H1 (cell line): Measurements from ENCODE around the gene DGKI. TPM values are rescaled to one million over a fixed set of nuclear protein-coding genes. Genes with fewer than 3 reads are reported as not detected.

Experiments used
- CTCF ChIA-PET: fragments of 300-600 bp; sonication (Branson Sonifier 250); formaldehyde crosslinking; loops from one replicate; lab custom pipeline; 2021; ENCODE audit not compliant: partially characterized antibody; lab: Charles Lee
- POLR2A ChIA-PET: fragments of 300-600 bp; sonication (Branson Sonifier 250); formaldehyde crosslinking; loops from one replicate; lab custom pipeline; 2021; ENCODE audit warnings: inconsistent platforms; ENCODE audit not compliant: partially characterized antibody; lab: Charles Lee
- DNase-seq, 2 experiments: peaks; one replicate each; pipeline versions ENCODE4 v3.0.0 to v3.0.0-alpha.2; 2010 to 2022; ENCODE audit warnings: low spot score in 2 of 2, low read depth in 1 of 2, mixed read lengths in 1 of 2
- FAIRE-seq: peaks from 2 replicates; lab custom pipeline; 2011; peaks lifted over from hg19 to GRCh38; lab: Jason Lieb, UNC
- H2AFZ ChIP-seq: 2 replicates; pipeline ENCODE4 v1.8.1; 2012; ENCODE audit warnings: low read length, inconsistent platforms
- H2AK5ac ChIP-seq: 2 replicates; pipeline ENCODE4 v1.6.1; 2013; ENCODE audit warnings: low read depth, low read length
- H2BK120ac ChIP-seq: replicated peaks from 2 replicates; pipeline ENCODE3; 2013; ENCODE audit warnings: low read depth, low read length, inconsistent platforms
- H2BK12ac ChIP-seq: 2 replicates; pipeline ENCODE4 v1.6.1; 2013; ENCODE audit warnings: low read depth, low read length
- H2BK15ac ChIP-seq: 2 replicates; pipeline ENCODE4 v1.6.1; 2013; ENCODE audit warnings: low read length
- H2BK20ac ChIP-seq: 2 replicates; pipeline ENCODE4 v1.6.1; 2013; ENCODE audit warnings: low read length
- H2BK5ac ChIP-seq: 2 replicates; pipeline ENCODE4 v1.6.1; 2013; ENCODE audit warnings: low read depth, low read length
- H3K14ac ChIP-seq: 2 replicates; pipeline ENCODE4 v1.6.1; 2013; ENCODE audit warnings: inconsistent platforms; ENCODE audit not compliant: insufficient read length
- H3K18ac ChIP-seq: 2 replicates; pipeline ENCODE4 v1.6.1; 2013; ENCODE audit warnings: low read length; ENCODE audit errors: extremely low read depth
- H3K23ac ChIP-seq: 2 replicates; pipeline ENCODE4 v1.6.1; 2013; ENCODE audit warnings: inconsistent platforms; ENCODE audit not compliant: insufficient read length
- H3K23me2 ChIP-seq: 2 replicates; pipeline ENCODE4 v1.6.1; 2013; ENCODE audit warnings: low read depth, low read length
- H3K27ac ChIP-seq: 2 replicates; pipeline ENCODE4 v1.6.1; 2011; ENCODE audit warnings: low read depth, low read length, inconsistent platforms
- H3K27me3 ChIP-seq, 4 experiments: replicated peaks in 1 of 4; 1 replicate in 1 of 4; 2 replicates in 3 of 4; pipeline versions ENCODE4 v1.6.1 to v1.8.1; 2011 to 2013; ENCODE audit warnings: low read length in 3 of 4, mild to moderate bottlenecking in 3 of 4, inconsistent platforms in 2 of 4, mixed read lengths in 2 of 4, moderate library complexity in 1 of 4; ENCODE audit not compliant: control insufficient read depth in 3 of 4, insufficient read depth in 3 of 4; ENCODE audit errors: extremely low read depth in 1 of 4
- H3K36me3 ChIP-seq, 4 experiments: 2 replicates each; pipeline versions ENCODE4 v1.6.1 to v1.8.1; 2011 to 2013; ENCODE audit warnings: mild to moderate bottlenecking in 4 of 4, low read length in 3 of 4, moderate library complexity in 2 of 4, control low read depth in 1 of 4, inconsistent platforms in 1 of 4; ENCODE audit not compliant: insufficient read depth in 4 of 4, control insufficient read depth in 2 of 4
- H3K4ac ChIP-seq: replicated peaks from 2 replicates; pipeline ENCODE3; 2013; ENCODE audit warnings: low read length, low read depth, mixed read lengths, inconsistent platforms; ENCODE audit not compliant: insufficient read length
- H3K4me1 ChIP-seq, 4 experiments: replicated peaks in 1 of 4; 1 replicate in 1 of 4; 2 replicates in 3 of 4; pipeline versions ENCODE4 v1.6.1 to v1.8.1; 2011 to 2013; ENCODE audit warnings: low read length in 3 of 4, inconsistent platforms in 2 of 4, mixed read lengths in 1 of 4; ENCODE audit not compliant: insufficient read depth in 4 of 4, control insufficient read depth in 3 of 4
- H3K4me2 ChIP-seq, 2 experiments: 2 replicates each; pipeline versions ENCODE4 v1.6.1 to v1.8.1; 2011 to 2013; ENCODE audit warnings: low read depth in 2 of 2, low read length in 2 of 2, control low read depth in 1 of 2, inconsistent platforms in 1 of 2, mild to moderate bottlenecking in 1 of 2; ENCODE audit not compliant: insufficient read depth in 1 of 2
- H3K4me3 ChIP-seq, 4 experiments: fragments of 200-600, 300-600 bp in 1 of 4; sonication (generic), shearing (Covaris generic), sonication (Bioruptor Twin) in 1 of 4; 2 replicates each; pipeline versions ENCODE4 v1.5.1 to v1.8.1; 2011 to 2016; ENCODE audit warnings: low read length in 4 of 4, low read depth in 3 of 4, control low read depth in 2 of 4, inconsistent platforms in 2 of 4, mild to moderate bottlenecking in 2 of 4, mixed read lengths in 1 of 4, moderate library complexity in 1 of 4; ENCODE audit not compliant: insufficient read depth in 2 of 4; ENCODE audit errors: extremely low read depth in 1 of 4
- H3K56ac ChIP-seq: replicated peaks from 2 replicates; pipeline ENCODE3; 2013; ENCODE audit warnings: low read depth, mild to moderate bottlenecking, mixed read lengths, low read length, inconsistent platforms; ENCODE audit not compliant: insufficient read length
- H3K79me1 ChIP-seq: 2 replicates; pipeline ENCODE4 v1.6.1; 2013; ENCODE audit warnings: low read depth, low read length, control low read depth
- H3K79me2 ChIP-seq, 2 experiments: 2 replicates each; pipeline versions ENCODE4 v1.6.1 to v1.8.1; 2012 to 2013; ENCODE audit warnings: low read length in 2 of 2, mild to moderate bottlenecking in 2 of 2, inconsistent platforms in 1 of 2; ENCODE audit not compliant: insufficient read depth in 2 of 2, control insufficient read depth in 1 of 2
- H3K9ac ChIP-seq, 4 experiments: replicated peaks in 1 of 4; 1 replicate in 1 of 4; 2 replicates in 3 of 4; pipeline versions ENCODE4 v1.6.1 to v1.8.1; 2011 to 2013; ENCODE audit warnings: low read depth in 3 of 4, low read length in 3 of 4, control low read depth in 2 of 4, mild to moderate bottlenecking in 2 of 4, moderate library complexity in 2 of 4, inconsistent platforms in 1 of 4; ENCODE audit errors: extremely low read depth in 1 of 4
- H3K9me3 ChIP-seq, 2 experiments: 2 replicates each; pipeline versions ENCODE4 v1.6.1 to v1.8.1; 2012 to 2013; ENCODE audit warnings: mild to moderate bottlenecking in 2 of 2, moderate library complexity in 2 of 2, control low read depth in 1 of 2, inconsistent platforms in 1 of 2, low read depth in 1 of 2, low read length in 1 of 2, mixed read lengths in 1 of 2; ENCODE audit not compliant: insufficient read depth in 2 of 2
- H4K20me1 ChIP-seq, 2 experiments: replicated peaks in 1 of 2; 2 replicates each; pipeline versions ENCODE3 to v1.8.1; 2011 to 2013; ENCODE audit warnings: inconsistent platforms in 2 of 2, low read length in 2 of 2, mild to moderate bottlenecking in 1 of 2; ENCODE audit not compliant: insufficient read depth in 2 of 2, control insufficient read depth in 1 of 2
- H4K5ac ChIP-seq: 2 replicates; pipeline ENCODE4 v1.6.1; 2013; ENCODE audit warnings: low read length, low read depth, mixed read lengths, inconsistent platforms; ENCODE audit not compliant: insufficient read length
- H4K8ac ChIP-seq: 2 replicates; pipeline ENCODE4 v1.8.0; 2013; ENCODE audit warnings: mild to moderate bottlenecking, moderate library complexity, low read length, inconsistent platforms; ENCODE audit not compliant: insufficient read depth; ENCODE audit errors: extremely low read depth
- H4K91ac ChIP-seq: replicated peaks from 2 replicates; pipeline ENCODE3; 2013; ENCODE audit warnings: low read length, mixed read lengths, inconsistent platforms; ENCODE audit not compliant: insufficient read length
- CEBPB ChIP-seq: IDR thresholded peaks from 2 replicates; pipeline ENCODE4 v1.6.1; 2012; ENCODE audit warnings: low read depth, low read length
- E2F6 ChIP-seq: IDR thresholded peaks from 2 replicates; pipeline ENCODE4 v1.6.1; 2012; ENCODE audit warnings: inconsistent platforms
- WGBS, 2 experiments: shearing (Covaris generic) in 1 of 2; methylation state at CpG; one replicate each; pipeline versions ENCODE4 v1.1.6 to v1.1.7; 2013 to 2015; ENCODE audit warnings: low lambda C conversion rate in 2 of 2, mixed read lengths in 2 of 2, inconsistent platforms in 1 of 2, low coverage in 1 of 2, missing lambda C conversion rate in 1 of 2; ENCODE audit not compliant: insufficient replicate concordance in 2 of 2, insufficient coverage in 1 of 2, insufficient read length in 1 of 2; ENCODE audit errors: extremely low coverage in 1 of 2, missing lambda C conversion rate in 1 of 2; 5-methylcytosine and 5-hydroxymethylcytosine counted together
- polyA plus RNA-seq, 7 experiments: library from polyadenylated mRNA; depleted of rRNA in 3 of 7; stranded (reverse) in 5 of 7; unstranded in 2 of 7; fragments of >200 nt in 5 of 7; fragments of 200-250 nt in 2 of 7; gene quantifications; 1 replicate in 5 of 7; 2 replicates in 1 of 7; 4 replicates in 1 of 7; pipeline versions ENCODE4 v1.2.1 to v1.2.3, GENCODE V29; 2011 to 2013; ENCODE audit warnings: missing spikeins in 2 of 7, mixed read lengths in 2 of 7
- total RNA-seq: library from RNA; stranded (reverse); fragmentation: NEBNext Ultra II Directional; extraction: Animal tissue kit (Norgen Biotek cat#: 25700); gene quantifications from 2 replicates; pipeline ENCODE4 v1.2.1, GENCODE V29; 2021

The DGKI gene
- total and polyA plus RNA-seq, 2 of the 8 experiments (the other 6 are each of a cell fraction or from before 2014, with no cell fraction given): 0.20 to 0.71 TPM

GRCh38 chr7:137658190-137658900, 188.4 kb downstream of the DGKI start:
- Histone ChIP-seq H4K91ac (no peak overlapping the region), H2BK20ac (peak overlapping the region; percentile 72; the same call in 1 of the 2 replicates), H2BK5ac (peak overlapping the region; percentile 40; the same call in 1 of the 2 replicates), H3K27ac (no peak overlapping the region), H3K36me3 (no peaks in the 10 kb centered on the region), H3K79me2 (no peaks in the 10 kb centered on the region), H3K4me2 (peak overlapping the region; percentile 49 to 57), H3K14ac (no peak overlapping the region), H3K4me1 (peaks cover 0 to 14% (median 12%) of the 10 kb centered on the region in 4 experiments; a peak in 5 of 7 replicates), H2AK5ac (no peak overlapping the region), H4K20me1 (no peaks in the 10 kb centered on the region), H3K18ac (peak overlapping the region; percentile 27; the same call in 1 of the 2 replicates), H3K23me2 (no peaks in the 10 kb centered on the region), H3K4me3 (peak overlapping the region in 1 of 4 experiments; percentile 15; a peak in 1 of 8 replicates), H3K4ac (no peak overlapping the region), H2BK120ac (peak overlapping the region; percentile 3), H4K8ac (no peak overlapping the region), H2BK12ac (peak overlapping the region; percentile 72; the same call in 1 of the 2 replicates), H3K27me3 (no peaks in the 10 kb centered on the region), H3K9ac (no peak overlapping the region), H3K79me1 (no peaks in the 10 kb centered on the region), H4K5ac (no peak overlapping the region), H3K56ac (no peak overlapping the region), H3K23ac (no peak overlapping the region), H2AFZ (no peak overlapping the region), H2BK15ac (no peak overlapping the region), H3K9me3 (no peaks in the 10 kb centered on the region)
- ChIA-PET POLR2A (interaction anchor here (1.1 kb wide), 1 partner anchor 10 kb away, joined by 5 read pairs; no protein-coding TSS in a partner anchor), CTCF (interaction anchor here (0.5 to 8.4 kb wide), 13 partner anchors 13 to 1014 kb away, joined by 3 to 45 read pairs (median 12); partner anchors contain the start of gene DGKI)
- FAIRE-seq (peak; percentile 85), DNase-seq (no peak)
- WGBS, 2 experiments: 29% methylated on average over 9 of the region's 9 CpGs; no CpG with 5 or more reads in 1 of the 2 experiments
- TF ChIP-seq E2F6 (peak; percentile 18; the same call in 1 of the 2 replicates), CEBPB (peak; percentile 9; the same call in 1 of the 2 replicates)
